Heart left ventricle (tissue), 16 donors: ENCODE measurements around the gene FGF10. TPM values are rescaled to one million over a fixed set of nuclear protein-coding genes. Genes with fewer than 3 reads are reported as not detected.

ENCODE experiments used
- ATAC-seq, 4 donors: fragments of 200-7000 bp; cut with Tn5 transposase; one replicate each; pipeline ENCODE4 v1.9.1; 2020 to 2022; ENCODE audit warnings: moderate library complexity in 4 of 4, mild to moderate bottlenecking in 3 of 4, moderate number of reproducible peaks in 1 of 4
- DNase-seq, 5 donors: peaks; one replicate each; pipeline ENCODE4 v3.0.0-alpha.2; 2020
- H3K27ac ChIP-seq, 12 donors: fragments of 200-600 bp; sonication (generic) in 4 of 12; one replicate each; pipeline versions ENCODE4 v1.5.0 to v1.8.0; 2016 to 2022; ENCODE audit warnings: mild to moderate bottlenecking in 2 of 12
- H3K27me3 ChIP-seq, 9 donors: fragments of 200-600 bp; sonication (generic) in 2 of 9; one replicate each; pipeline versions ENCODE4 v1.5.1 to v1.8.0; 2016 to 2022; ENCODE audit warnings: mild to moderate bottlenecking in 3 of 9
- H3K36me3 ChIP-seq, 9 donors: fragments of 200-600 bp; sonication (generic) in 2 of 9; one replicate each; pipeline versions ENCODE4 v1.5.0 to v1.8.0; 2018 to 2022; ENCODE audit warnings: mild to moderate bottlenecking in 2 of 9
- H3K4me1 ChIP-seq, 12 donors: fragments of 200-600 bp; sonication (generic) in 4 of 12; one replicate each; pipeline versions ENCODE4 v1.5.0 to v1.8.0; 2016 to 2022; ENCODE audit warnings: mild to moderate bottlenecking in 3 of 12
- H3K4me3 ChIP-seq, 12 donors: fragments of 200-600 bp; sonication (generic) in 4 of 12; one replicate each; pipeline versions ENCODE4 v1.5.0 to v1.8.0; 2017 to 2022; ENCODE audit warnings: mild to moderate bottlenecking in 9 of 12, moderate library complexity in 4 of 12
- H3K9me3 ChIP-seq, 12 donors: fragments of 200-600 bp; sonication (generic) in 4 of 12; one replicate each; pipeline versions ENCODE4 v1.5.0 to v1.8.0; 2016 to 2022; ENCODE audit warnings: mild to moderate bottlenecking in 1 of 12
- CTCF ChIP-seq, 12 donors: fragments of 200-600 bp; sonication (generic) in 4 of 12; IDR thresholded peaks; one replicate each; pipeline versions ENCODE4 v1.5.0 to v1.8.0; 2018 to 2022; ENCODE audit warnings: antibody characterized with exemption in 12 of 12, mild to moderate bottlenecking in 5 of 12
- POLR2A ChIP-seq, 2 donors: fragments of 450-650 bp; IDR thresholded peaks; one replicate each; pipeline ENCODE4 v1.6.1; 2017; ENCODE audit warnings: antibody characterized with exemption in 2 of 2, mild to moderate bottlenecking in 2 of 2, moderate library complexity in 2 of 2
- WGBS, 4 donors: extraction: QIAGEN DNeasy Blood & Tissue Kit in 2 of 4; methylation state at CpG; one replicate each; pipeline versions ENCODE4 v1.1.5 to v1.1.7; 2013 to 2018; 5-methylcytosine and 5-hydroxymethylcytosine counted together
- intact Hi-C, 10 donors: fragments of 100-400 bp; cut with DNase I; formaldehyde crosslinking; loops; one replicate each; pipeline versions ENCODE4 v1.11.1 to v1.14.2; 2022
- polyA plus RNA-seq, 2 donors: library from polyadenylated mRNA; stranded (reverse); fragments of 200-250 nt; gene quantifications; one replicate each; pipeline ENCODE4 v1.2.3, GENCODE V29; 2013
- total RNA-seq, 9 donors: library from RNA; depleted of rRNA in 2 of 9; stranded (reverse); fragments of >200 nt in 2 of 9; fragmentation: NEBNext Ultra II Directional in 3 of 9; extraction: Animal tissue kit (Norgen Biotek cat#: 25700) in 3 of 9; gene quantifications; one replicate each; pipeline versions ENCODE4 v1.1.0 to v1.2.4, GENCODE V29; 2016 to 2023
- donor health status: ischemic (EF 13 %, LVEDD 7.1; RV severe dilation, severe dysfunction).
- donor health status: healthy with polysubstance abuse.
- donor health status: DM: no; HTN: yes; CAD: no.
- donor health status: DM: no; HTN: no; CAD: no.
- donor health status: ischemic (EF 25% LVEDD 6.9; RV normal size, moderate dysfunction).
- donor health status: ischemic (EF 25% LVEDD 5.7; RV mildly dilated, moderate dysfunction).
- donor health status: healthy.
- donor health status: DM: yes; HTN: yes; CAD: no.
- donor health status: ischemic (EF 35%, LVEDD 5.7; RV mildly dilated, moderate dysfunction).
- donor health status: nonischemic (EF 11% LVEDD 7.7; RV severe dilation, severe dysfunction).
- donor health status: DM: yes; HTN: yes; CAD: no.
- donor health status: PGD.
- donor health status: ischemic (EF 29% LVEDD 5.4; RV normal size, mild dysfunction).
- donor health status: nonischemic (EF 23%, LVEDD 6.1; RV moderate dilation, normal function).

FGF10 gene
- total and polyA plus RNA-seq, 11 donors, result 0.15 to 2.6 (median 0.51) TPM; not detected in 1

DNA sequence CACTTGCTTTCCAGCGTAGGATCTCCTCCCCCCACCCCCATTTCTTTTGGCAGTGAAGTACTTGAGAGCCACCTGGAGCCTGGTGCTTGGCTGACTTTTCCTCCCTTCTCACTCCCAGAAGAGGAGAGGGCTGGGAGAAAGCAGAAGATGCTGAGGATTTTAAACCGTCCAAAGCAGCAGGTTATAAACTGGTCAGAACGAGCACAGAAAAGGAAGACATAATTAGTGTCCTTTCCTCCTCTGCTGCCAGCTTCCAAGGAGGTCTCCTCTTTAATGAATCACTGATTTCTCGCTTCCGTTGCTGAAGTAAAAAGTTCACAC is 563 bp upstream of the FGF10 start:
- H3K27ac ChIP-seq, result peak overlapping the region in 1 of 12 donors; percentile 82
- H3K4me1 ChIP-seq, result peaks cover 0 to 22% (median 0%) of the 10 kb centered on the region in 12 donors
- intact Hi-C loops, result no loop called here
- no peaks in the 10 kb centered on the region for H3K36me3 ChIP-seq
- TF ChIP-seq CTCF (IDR thresholded peaks at IDR 0.05), result no peak
- no peak for TF ChIP-seq POLR2A (IDR thresholded peaks at IDR 0.05)
- ATAC-seq (no peak), DNase-seq (no peak)
- WGBS, 4 donors, result 7 to 16% (median 11%) methylated on average over 5 of the region's 5 CpGs
- peak overlapping the region in 11 of 12 donors; percentile 20 to 59 (median 46) for H3K4me3 ChIP-seq
- H3K27me3 ChIP-seq, result peaks cover 0 to 60% (median 20%) of the 10 kb centered on the region in 9 donors
- no peaks in the 10 kb centered on the region for H3K9me3 ChIP-seq

- ATAC-seq, result peak in 3 of 4 donors; percentile 13 to 52 (median 20)
- no peak for TF ChIP-seq POLR2A (IDR thresholded peaks at IDR 0.05)
- no peak for TF ChIP-seq CTCF (IDR thresholded peaks at IDR 0.05)
- H3K4me1 ChIP-seq, result peaks cover 0 to 22% (median 0%) of the 10 kb centered on the region in 12 donors
- H3K4me3 ChIP-seq, result peak overlapping the region in 11 of 12 donors; percentile 20 to 59 (median 46)
- intact Hi-C loops, result no loop called here
- peaks cover 0 to 65% (median 20%) of the 10 kb centered on the region in 9 donors for H3K27me3 ChIP-seq
- H3K9me3 ChIP-seq, result no peaks in the 10 kb centered on the region
- peak overlapping the region in 2 of 12 donors; percentile 26 to 82 for H3K27ac ChIP-seq
- no peaks in the 10 kb centered on the region for H3K36me3 ChIP-seq
- peak in 4 of 5 donors; percentile 10 to 25 (median 20) for DNase-seq
- WGBS, 4 donors, result 1 to 3% (median 1%) methylated on average over 25 to 27 of the region's 27 CpGs
Measured at GRCh38 chr5:44388321-44389089, 715 bp downstream of the FGF10 start.

DNA sequence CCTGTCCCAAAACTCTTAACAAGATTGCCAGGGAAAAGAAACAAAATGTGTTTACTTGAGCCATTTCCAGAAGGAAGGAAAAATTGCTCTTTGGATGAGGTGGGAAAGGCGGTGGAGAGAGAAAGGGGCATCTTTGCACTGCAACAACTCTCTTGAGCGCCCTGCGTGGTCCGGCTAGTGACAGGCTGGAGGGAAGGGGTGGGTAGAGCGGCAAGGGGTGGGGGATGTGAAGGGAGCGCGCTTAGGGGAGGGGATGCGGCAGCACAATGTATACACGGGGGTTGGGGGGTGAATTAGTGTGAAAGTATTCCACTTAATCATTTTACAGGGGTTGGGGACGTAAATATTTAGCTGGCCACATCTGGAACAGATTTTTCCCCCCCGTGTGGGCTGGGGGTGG is 1.3 kb downstream of the FGF10 start:
- Histone ChIP-seq H3K4me3 (peak overlapping the region in 8 of 12 donors; percentile 42 to 59 (median 49)), H3K4me1 (peaks cover 0 to 22% (median 0%) of the 10 kb centered on the region in 12 donors), H3K36me3 (no peaks in the 10 kb centered on the region), H3K9me3 (no peaks in the 10 kb centered on the region), H3K27me3 (peaks cover 0 to 65% (median 20%) of the 10 kb centered on the region in 9 donors), H3K27ac (peak overlapping the region in 1 of 12 donors; percentile 82)
- no peak for TF ChIP-seq CTCF (IDR thresholded peaks at IDR 0.05)
- no peak for TF ChIP-seq POLR2A (IDR thresholded peaks at IDR 0.05)
- WGBS, 4 donors, result 2 to 4% (median 3%) methylated on average over 11 of the region's 11 CpGs
- peak in 1 of 5 donors; percentile 5 for DNase-seq
- ATAC-seq, result no peak
- intact Hi-C loops, result no loop called here

DNA sequence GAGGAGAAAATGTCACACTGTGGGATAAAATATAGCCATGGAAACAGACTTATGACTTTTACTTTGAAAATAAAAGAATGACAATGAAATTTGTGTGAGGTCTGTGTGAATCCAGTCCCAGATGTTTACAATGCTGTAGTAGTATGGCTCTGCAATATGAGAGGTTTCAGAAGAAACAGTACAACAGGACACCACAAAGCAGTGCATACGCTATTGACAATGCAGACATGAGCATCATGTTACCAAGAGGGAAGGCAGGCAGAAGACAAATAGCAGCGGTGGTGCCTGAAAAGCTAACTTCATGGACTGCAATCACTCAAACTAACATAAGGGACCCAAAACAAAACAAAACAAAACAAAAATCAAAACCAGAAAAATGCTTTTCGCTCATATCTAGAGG is 1.8 kb downstream of the FGF10 start:
- 9 to 13% (median 9%) methylated on average over 3 of the region's 3 CpGs for WGBS, 4 donors
- TF ChIP-seq POLR2A (IDR thresholded peaks at IDR 0.05) (no peak), CTCF (IDR thresholded peaks at IDR 0.05) (no peak)
- ATAC-seq (no peak), DNase-seq (no peak)
- Histone ChIP-seq H3K36me3 (no peaks in the 10 kb centered on the region), H3K27ac (peak overlapping the region in 1 of 12 donors; percentile 82), H3K4me1 (peaks cover 0 to 22% (median 0%) of the 10 kb centered on the region in 12 donors), H3K27me3 (peaks cover 0 to 65% (median 20%) of the 10 kb centered on the region in 9 donors), H3K4me3 (peak overlapping the region in 5 of 12 donors; percentile 46 to 59 (median 52)), H3K9me3 (no peaks in the 10 kb centered on the region)
- intact Hi-C loops, result no loop called here
